ENCODE measurements around the gene HOXA1.

GRCh38 chr7:27137640-27138315 is 42.0 kb upstream of the HOXA1 start:
- TF ChIP-seq CTCF (IDR thresholded peaks at IDR 0.05; ENCODE audit: control extremely low read depth in 1 of 3, insufficient read depth in 1 of 3, low read depth in 1 of 3, low read length in 3 of 3) (no peak), GTF2F1 (IDR thresholded peaks at IDR 0.05; ENCODE audit: borderline replicate concordance, low read depth, low read length) (no peak), SIN3A (conservative IDR thresholded peaks at IDR 0.05 in 1 of 2, IDR thresholded peaks at IDR 0.05 in 1 of 2; ENCODE audit: low read depth in 1 of 2, low read length in 2 of 2) (no peak), CHD7 (IDR thresholded peaks at IDR 0.05; ENCODE audit: insufficient replicate concordance, low read length) (no peak)
